ENCODE measurements around the gene KLF7.

Gene KLF7

GRCh38 chr2:207144173-207144785 lies 21.5 kb downstream of the KLF7 start:
- TF ChIP-seq, protein P1, sequence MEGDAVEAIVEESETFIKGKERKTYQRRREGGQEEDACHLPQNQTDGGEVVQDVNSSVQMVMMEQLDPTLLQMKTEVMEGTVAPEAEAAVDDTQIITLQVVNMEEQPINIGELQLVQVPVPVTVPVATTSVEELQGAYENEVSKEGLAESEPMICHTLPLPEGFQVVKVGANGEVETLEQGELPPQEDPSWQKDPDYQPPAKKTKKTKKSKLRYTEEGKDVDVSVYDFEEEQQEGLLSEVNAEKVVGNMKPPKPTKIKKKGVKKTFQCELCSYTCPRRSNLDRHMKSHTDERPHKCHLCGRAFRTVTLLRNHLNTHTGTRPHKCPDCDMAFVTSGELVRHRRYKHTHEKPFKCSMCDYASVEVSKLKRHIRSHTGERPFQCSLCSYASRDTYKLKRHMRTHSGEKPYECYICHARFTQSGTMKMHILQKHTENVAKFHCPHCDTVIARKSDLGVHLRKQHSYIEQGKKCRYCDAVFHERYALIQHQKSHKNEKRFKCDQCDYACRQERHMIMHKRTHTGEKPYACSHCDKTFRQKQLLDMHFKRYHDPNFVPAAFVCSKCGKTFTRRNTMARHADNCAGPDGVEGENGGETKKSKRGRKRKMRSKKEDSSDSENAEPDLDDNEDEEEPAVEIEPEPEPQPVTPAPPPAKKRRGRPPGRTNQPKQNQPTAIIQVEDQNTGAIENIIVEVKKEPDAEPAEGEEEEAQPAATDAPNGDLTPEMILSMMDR (conservative IDR thresholded peaks at IDR 0.05), result no peak
- no peak overlapping the region for H3K27ac ChIP-seq

- H3K27ac ChIP-seq, result no peak overlapping the region
- TF ChIP-seq, protein P1 (conservative IDR thresholded peaks at IDR 0.05), result no peak
Measured at GRCh38 chr2:207143215-207144172, 22.3 kb downstream of the KLF7 start.

- TF ChIP-seq, protein P1 (conservative IDR thresholded peaks at IDR 0.05), result no peak
- H3K27ac ChIP-seq, result no peak overlapping the region
Measured at GRCh38 chr2:207142461-207142860, 23.3 kb downstream of the KLF7 start.

GRCh38 chr2:207141386-207141785 lies 24.4 kb downstream of the KLF7 start:
- no peak overlapping the region for H3K27ac ChIP-seq
- TF ChIP-seq, protein P1 (conservative IDR thresholded peaks at IDR 0.05), result no peak

GRCh38 chr2:207140265-207140664 lies 25.5 kb downstream of the KLF7 start:
- TF ChIP-seq, protein P1 (conservative IDR thresholded peaks at IDR 0.05), result no peak
- H3K27ac ChIP-seq, result no peak overlapping the region

GRCh38 chr2:207139552-207139951 lies 26.2 kb downstream of the KLF7 start:
- TF ChIP-seq, protein P1 (conservative IDR thresholded peaks at IDR 0.05), result no peak
- H3K27ac ChIP-seq, result no peak overlapping the region

- H3K27ac ChIP-seq, result peak overlapping the region; percentile 44; the same call in 1 of the 2 replicates
- TF ChIP-seq, protein P1 (conservative IDR thresholded peaks at IDR 0.05), result no peak
Measured at GRCh38 chr2:207138627-207139297, 27.0 kb downstream of the KLF7 start.

Measured in VCaP (cell line).